Neural cell (in vitro differentiated cells): Measurements from ENCODE around the gene MOV10L1.

ENCODE experiments used
- EP300 ChIP-seq: fragments of 450-650 bp; conservative IDR thresholded peaks from 2 replicates; pipeline ENCODE4 v1.6.1; 2014; ENCODE audit warnings: antibody characterized with exemption, mild to moderate bottlenecking, moderate library complexity; ENCODE audit not compliant: poor library complexity, severe bottlenecking
- EZH2 ChIP-seq: fragments of 200-600, 300-800 bp; shearing (Covaris generic), sonication (generic); IDR thresholded peaks from 2 replicates; pipeline ENCODE4 v1.6.1; 2014; ENCODE audit warnings: antibody characterized with exemption, low read length, borderline replicate concordance, mild to moderate bottlenecking; ENCODE audit not compliant: insufficient read depth, poor library complexity, severe bottlenecking
- MXI1 ChIP-seq: fragments of 450-650 bp; conservative IDR thresholded peaks from 2 replicates; pipeline ENCODE4 v1.6.1; 2014; ENCODE audit warnings: antibody characterized with exemption, mild to moderate bottlenecking; ENCODE audit not compliant: poor library complexity, severe bottlenecking
- POLR2AphosphoS5 ChIP-seq: IDR thresholded peaks from 2 replicates; pipeline ENCODE4 v1.6.1; 2012
- RAD21 ChIP-seq: fragments of 450-650 bp; conservative IDR thresholded peaks from 2 replicates; pipeline ENCODE4 v1.6.1; 2014; ENCODE audit warnings: antibody characterized with exemption, mild to moderate bottlenecking, moderate library complexity
- REST ChIP-seq: IDR thresholded peaks from 2 replicates; pipeline ENCODE4 v1.6.1; 2012; ENCODE audit warnings: borderline replicate concordance
- SMC3 ChIP-seq: fragments of 450-650 bp; conservative IDR thresholded peaks from 2 replicates; pipeline ENCODE4 v1.6.1; 2014; ENCODE audit warnings: antibody characterized with exemption, mild to moderate bottlenecking, moderate library complexity; ENCODE audit not compliant: poor library complexity
- TAF1 ChIP-seq: IDR thresholded peaks from 2 replicates; pipeline ENCODE4 v1.6.1; 2012; ENCODE audit warnings: low read depth
- TF ChIP-seq, protein P1 (sequence below): fragments of 450-650 bp; IDR thresholded peaks from 2 replicates; pipeline ENCODE4 v1.5.1; 2014; ENCODE audit warnings: antibody characterized with exemption, mild to moderate bottlenecking, moderate library complexity; ENCODE audit not compliant: poor library complexity, severe bottlenecking

DNA sequence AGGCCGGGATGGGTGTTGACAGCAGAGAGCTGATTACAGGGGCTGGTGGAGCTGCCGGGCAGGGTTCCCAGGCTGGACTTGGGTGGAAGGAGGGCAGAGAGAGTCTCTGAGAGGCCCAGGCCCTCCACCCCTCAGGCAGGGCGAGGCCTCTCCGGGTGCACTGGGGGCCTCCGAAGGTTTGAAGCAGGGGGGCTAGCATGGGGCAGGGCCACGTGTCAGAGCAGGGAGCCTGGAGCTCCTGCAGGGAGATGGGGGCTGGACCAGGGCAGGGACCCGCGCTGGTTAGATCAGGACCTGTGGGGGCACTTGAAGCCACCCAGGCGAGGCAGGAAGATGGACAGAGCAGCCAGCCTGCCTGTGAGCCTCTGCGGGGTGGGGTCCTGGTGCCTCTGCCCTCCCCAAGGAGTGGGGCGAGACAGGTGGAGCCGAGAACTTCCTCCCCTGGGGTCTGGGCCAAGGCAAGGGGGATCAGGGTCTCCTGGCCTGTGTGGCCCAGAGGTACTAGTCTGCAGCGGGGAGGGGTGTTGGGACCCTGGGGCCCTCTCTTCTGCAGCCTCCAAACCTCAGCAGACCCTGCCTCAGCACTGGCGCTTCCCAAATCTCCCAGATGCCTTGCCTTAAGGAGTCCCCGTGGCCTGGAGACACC lies 81.6 kb downstream of the MOV10L1 start:
- TF ChIP-seq, protein P1, sequence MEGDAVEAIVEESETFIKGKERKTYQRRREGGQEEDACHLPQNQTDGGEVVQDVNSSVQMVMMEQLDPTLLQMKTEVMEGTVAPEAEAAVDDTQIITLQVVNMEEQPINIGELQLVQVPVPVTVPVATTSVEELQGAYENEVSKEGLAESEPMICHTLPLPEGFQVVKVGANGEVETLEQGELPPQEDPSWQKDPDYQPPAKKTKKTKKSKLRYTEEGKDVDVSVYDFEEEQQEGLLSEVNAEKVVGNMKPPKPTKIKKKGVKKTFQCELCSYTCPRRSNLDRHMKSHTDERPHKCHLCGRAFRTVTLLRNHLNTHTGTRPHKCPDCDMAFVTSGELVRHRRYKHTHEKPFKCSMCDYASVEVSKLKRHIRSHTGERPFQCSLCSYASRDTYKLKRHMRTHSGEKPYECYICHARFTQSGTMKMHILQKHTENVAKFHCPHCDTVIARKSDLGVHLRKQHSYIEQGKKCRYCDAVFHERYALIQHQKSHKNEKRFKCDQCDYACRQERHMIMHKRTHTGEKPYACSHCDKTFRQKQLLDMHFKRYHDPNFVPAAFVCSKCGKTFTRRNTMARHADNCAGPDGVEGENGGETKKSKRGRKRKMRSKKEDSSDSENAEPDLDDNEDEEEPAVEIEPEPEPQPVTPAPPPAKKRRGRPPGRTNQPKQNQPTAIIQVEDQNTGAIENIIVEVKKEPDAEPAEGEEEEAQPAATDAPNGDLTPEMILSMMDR: no peak
- no peak for TF ChIP-seq EZH2
- no peak for TF ChIP-seq TAF1
- TF ChIP-seq EP300: no peak
- TF ChIP-seq RAD21: no peak
- no peak for TF ChIP-seq POLR2AphosphoS5
- TF ChIP-seq MXI1: no peak
- no peak for TF ChIP-seq REST
- no peak for TF ChIP-seq SMC3
